GM12875 (cell line): ENCODE data around the gene INSYN2B.

Source experiments
- H3K4me3 ChIP-seq: one replicate; pipeline ENCODE4 v1.5.1; 2011; ENCODE audit warnings: low read depth, low read length, control low read depth
- TF ChIP-seq, protein P1 (sequence below): IDR thresholded peaks from 2 replicates; pipeline ENCODE4 v1.5.1; 2011; ENCODE audit warnings: low read depth, mild to moderate bottlenecking, control low read depth, inconsistent platforms, low read length, moderate library complexity, borderline replicate concordance; ENCODE audit not compliant: insufficient read depth

Gene INSYN2B

DNA sequence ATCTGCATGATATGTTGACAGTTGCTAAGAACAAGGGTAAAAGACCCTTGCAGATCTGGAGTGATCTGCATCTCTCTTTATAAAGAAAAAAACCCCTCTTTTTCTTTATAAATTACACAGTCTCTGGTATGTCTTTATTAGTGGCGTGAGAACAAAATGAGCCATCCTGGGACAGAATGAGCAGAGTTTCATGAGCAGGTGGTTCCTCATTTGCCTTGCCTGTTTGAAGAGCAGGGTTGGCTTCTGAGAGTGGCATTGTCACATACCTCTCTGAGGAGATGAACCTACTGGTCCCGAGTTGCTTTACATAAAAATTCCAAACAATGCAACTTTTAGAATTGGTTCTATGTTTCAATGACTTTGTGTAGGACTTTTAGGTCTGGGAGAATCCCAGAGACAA, 94.3 kb downstream of the INSYN2B start:
- H3K4me3 ChIP-seq = no peak overlapping the region
- TF ChIP-seq, protein P1, sequence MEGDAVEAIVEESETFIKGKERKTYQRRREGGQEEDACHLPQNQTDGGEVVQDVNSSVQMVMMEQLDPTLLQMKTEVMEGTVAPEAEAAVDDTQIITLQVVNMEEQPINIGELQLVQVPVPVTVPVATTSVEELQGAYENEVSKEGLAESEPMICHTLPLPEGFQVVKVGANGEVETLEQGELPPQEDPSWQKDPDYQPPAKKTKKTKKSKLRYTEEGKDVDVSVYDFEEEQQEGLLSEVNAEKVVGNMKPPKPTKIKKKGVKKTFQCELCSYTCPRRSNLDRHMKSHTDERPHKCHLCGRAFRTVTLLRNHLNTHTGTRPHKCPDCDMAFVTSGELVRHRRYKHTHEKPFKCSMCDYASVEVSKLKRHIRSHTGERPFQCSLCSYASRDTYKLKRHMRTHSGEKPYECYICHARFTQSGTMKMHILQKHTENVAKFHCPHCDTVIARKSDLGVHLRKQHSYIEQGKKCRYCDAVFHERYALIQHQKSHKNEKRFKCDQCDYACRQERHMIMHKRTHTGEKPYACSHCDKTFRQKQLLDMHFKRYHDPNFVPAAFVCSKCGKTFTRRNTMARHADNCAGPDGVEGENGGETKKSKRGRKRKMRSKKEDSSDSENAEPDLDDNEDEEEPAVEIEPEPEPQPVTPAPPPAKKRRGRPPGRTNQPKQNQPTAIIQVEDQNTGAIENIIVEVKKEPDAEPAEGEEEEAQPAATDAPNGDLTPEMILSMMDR = no peak

DNA sequence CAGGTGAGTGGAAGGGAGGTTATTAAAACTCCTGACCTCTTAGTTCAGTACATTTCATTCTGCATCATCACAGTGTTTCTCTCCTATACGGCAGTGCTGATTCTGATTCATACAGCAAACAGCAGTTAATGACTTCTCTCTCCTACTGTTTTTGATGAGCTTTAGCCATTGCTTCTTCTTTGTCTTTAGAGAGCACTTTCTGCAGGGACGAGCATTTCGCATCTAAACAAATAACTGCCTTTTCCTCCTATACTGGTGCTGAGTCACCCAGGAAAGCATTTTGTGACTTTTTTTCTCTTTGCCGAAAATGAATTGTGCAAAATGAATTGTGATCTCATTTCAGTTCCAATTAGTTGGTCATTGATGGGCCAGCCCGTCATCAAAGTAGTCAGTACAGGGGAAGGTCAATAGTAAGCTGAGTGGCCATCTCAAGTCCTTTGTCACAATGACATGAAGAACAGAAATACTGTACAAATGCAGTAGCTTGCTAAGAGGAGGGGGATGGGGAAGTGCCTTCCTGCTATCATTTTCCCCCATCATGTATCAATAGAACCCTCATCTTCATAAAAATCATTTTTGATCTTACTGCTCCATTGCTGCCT, 98.5 kb downstream of the INSYN2B start:
- no peak overlapping the region for H3K4me3 ChIP-seq
- TF ChIP-seq, protein P1 = no peak

DNA sequence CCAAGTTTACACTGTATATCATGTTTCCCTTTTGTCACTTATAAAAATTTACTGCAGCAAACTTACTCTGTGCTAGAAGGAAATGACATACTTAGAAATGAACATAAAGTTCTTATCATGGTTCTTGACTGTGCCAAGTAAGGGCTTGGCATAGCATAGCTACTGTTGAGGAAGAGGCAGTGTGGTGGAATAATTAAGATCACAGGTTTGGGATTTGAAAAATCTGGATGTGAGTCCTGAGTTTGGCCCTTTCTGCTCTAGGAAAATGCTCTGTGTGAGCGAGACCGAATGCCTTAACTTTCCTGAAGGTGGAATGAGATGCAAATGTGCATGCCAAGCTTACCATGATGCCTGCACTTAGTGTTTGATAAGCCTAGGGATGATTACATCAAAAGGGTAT, 99.5 kb downstream of the INSYN2B start:
- TF ChIP-seq, protein P1 = no peak
- H3K4me3 ChIP-seq = no peak overlapping the region

DNA sequence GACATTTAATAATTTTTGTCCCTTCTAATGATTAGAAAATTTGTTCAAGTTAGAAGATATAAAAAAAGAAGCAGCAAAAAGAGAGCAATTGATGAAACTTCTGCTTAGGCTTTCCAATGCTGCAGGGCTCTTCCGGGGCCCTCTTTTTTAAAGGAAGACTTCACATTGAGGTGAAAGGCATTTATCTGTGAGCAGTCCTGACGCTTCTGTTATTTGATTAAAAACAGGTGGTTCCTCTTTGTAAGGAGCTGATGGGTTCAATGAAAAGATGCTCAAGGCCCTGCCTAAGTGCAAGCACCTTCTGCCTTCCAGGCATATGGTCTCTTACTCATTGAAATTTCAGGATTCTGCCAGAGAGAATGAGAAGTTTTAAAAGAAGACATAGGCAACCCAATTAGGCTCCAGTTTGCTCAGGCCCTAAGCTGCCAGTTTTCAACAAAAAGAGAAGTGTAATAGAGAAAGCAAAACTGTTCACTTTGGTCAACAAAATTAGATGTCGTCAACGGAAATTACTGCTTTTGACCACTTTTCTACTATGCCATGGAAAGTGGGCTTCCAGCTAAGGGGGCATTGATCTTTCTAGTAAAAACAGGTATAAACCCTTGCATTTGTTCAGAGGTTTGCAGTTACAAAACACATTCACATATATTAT, 100.2 kb downstream of the INSYN2B start:
- H3K4me3 ChIP-seq = no peak overlapping the region
- TF ChIP-seq, protein P1 = no peak

DNA sequence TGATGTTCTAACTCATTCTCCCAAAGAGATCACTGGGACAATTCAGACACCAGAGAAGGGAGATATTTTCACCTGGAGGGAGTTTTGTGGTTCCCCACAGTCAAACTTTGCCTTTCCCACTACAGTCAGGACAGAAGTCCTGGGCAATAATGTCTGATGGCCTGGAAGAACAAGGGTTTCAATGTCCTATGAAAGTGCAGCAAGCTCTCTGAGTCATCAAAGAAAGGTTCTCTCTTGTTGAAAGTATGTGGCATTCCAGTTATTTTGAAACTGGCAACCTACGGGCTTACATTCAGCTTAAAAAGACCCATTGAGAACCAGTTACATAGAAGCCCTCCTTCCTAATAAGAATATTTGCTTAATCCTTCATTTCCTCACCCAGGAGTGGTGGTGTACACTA, 103.9 kb downstream of the INSYN2B start:
- TF ChIP-seq, protein P1 = no peak
- H3K4me3 ChIP-seq = no peak overlapping the region

DNA sequence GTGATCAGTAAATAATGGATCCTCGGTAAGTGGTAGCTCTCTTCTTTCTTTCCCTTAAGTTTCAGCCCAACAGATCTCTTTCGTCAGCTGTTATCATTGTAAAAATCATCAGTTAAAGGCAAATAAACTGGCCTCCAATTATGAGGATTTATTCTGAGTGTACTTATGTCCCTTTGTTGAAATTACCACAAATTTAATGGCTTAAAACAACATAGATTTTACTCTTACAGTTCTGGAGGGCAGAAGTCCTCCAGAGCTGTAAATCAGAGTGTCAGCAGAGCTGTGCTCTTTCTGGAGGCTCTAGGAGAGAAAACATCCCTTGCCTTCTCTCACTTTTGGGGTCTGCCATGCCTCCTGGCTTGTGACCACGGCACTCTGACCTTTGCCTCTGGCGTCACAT, 104.6 kb downstream of the INSYN2B start:
- no peak overlapping the region for H3K4me3 ChIP-seq
- TF ChIP-seq, protein P1 = no peak

DNA sequence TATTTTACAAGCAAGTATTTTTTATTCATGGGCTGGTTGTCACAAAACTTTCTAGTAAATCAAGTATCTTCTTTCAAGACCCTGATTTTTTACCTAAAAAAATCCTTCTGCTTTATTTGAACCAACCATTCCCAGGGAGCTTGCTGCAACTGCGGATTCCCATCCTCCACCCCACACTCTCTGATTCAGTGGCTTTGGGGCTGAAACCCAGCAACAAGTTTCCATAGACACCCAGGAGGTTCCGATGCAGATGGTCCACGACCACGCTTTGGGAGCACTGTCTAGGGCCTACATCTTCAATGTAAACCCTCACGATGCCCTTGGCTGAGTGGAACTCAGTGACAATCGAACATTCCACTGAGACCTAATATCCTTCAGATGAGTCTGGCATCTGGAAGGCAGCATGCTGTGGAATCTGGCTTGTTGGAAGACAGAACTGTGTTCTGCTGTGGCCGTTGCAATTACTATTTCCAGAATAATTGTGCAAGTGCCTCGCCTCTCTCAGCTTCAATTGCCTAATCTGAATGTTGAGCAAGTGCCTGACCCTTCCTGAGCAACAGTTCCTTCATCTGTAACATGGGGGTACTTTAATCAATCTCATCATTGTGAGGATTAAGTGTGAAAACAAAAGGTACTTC, 105.1 kb downstream of the INSYN2B start:
- TF ChIP-seq, protein P1 = no peak
- H3K4me3 ChIP-seq = no peak overlapping the region
